HG03196 (cell line): Measurements from ENCODE around the gene LYSMD1.

ENCODE experiments used
- ATAC-seq: cut with Tn5 transposase; IDR thresholded peaks from one replicate; pipeline ENCODE4 v1.9.1; 2021; ENCODE audit not compliant: unreplicated experiment

LYSMD1 gene

GRCh38 chr1:151142411-151143056 is 23.2 kb downstream of the LYSMD1 start:
- ATAC-seq = no peak

GRCh38 chr1:151137789-151138188 is 27.9 kb downstream of the LYSMD1 start:
- no peak for ATAC-seq

GRCh38 chr1:151135433-151136385 is 30.0 kb downstream of the LYSMD1 start:
- ATAC-seq = no peak

GRCh38 chr1:151134991-151135390 is 30.7 kb downstream of the LYSMD1 start:
- no peak for ATAC-seq

GRCh38 chr1:151134396-151134795 is 31.3 kb downstream of the LYSMD1 start:
- ATAC-seq = no peak

GRCh38 chr1:151133018-151133806 is 32.5 kb downstream of the LYSMD1 start:
- ATAC-seq = no peak

- ATAC-seq = no peak
Measured at GRCh38 chr1:151132335-151133017, 33.2 kb downstream of the LYSMD1 start.

- no peak for ATAC-seq
Measured at GRCh38 chr1:151131701-151132334, 33.9 kb downstream of the LYSMD1 start.

- ATAC-seq = peak; percentile 57
Measured at GRCh38 chr1:151130987-151131586, 34.6 kb downstream of the LYSMD1 start.

- no peak for ATAC-seq
Measured at GRCh38 chr1:151128800-151129199, 36.9 kb downstream of the LYSMD1 start.

GRCh38 chr1:151124763-151125403 is 40.8 kb downstream of the LYSMD1 start:
- no peak for ATAC-seq

- no peak for ATAC-seq
Measured at GRCh38 chr1:151113877-151114276, 51.8 kb downstream of the LYSMD1 start.
